ENCODE data around the gene PPP2R5C. TPM values are rescaled to one million over a fixed set of nuclear protein-coding genes. Genes with fewer than 3 reads are reported as not detected.

The PPP2R5C gene
- total RNA-seq, 1 donor from 2014 or later: 134 TPM

DNA sequence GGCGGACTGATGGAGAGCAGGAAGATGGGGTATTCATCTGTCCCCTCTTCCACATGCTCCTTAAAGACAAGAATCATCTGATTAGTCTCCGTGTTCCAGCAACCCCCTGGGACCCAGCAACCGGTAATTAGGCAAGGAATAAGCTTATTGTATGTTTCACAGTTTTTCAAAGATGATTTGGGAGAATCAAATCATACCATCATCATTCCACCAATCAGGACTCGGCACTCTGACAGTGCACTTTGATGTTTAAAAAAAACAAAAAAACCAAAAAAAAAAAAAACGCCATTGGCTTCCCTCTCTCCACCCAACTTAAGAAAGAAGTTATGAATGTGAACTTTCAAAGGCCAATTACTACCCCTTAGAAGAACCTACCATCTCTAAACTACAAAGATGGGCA lies 201.5 kb downstream of the PPP2R5C start:
- DNase-seq (ENCODE audit: low read depth, low spot score): no peak
- TF ChIP-seq, protein P1, sequence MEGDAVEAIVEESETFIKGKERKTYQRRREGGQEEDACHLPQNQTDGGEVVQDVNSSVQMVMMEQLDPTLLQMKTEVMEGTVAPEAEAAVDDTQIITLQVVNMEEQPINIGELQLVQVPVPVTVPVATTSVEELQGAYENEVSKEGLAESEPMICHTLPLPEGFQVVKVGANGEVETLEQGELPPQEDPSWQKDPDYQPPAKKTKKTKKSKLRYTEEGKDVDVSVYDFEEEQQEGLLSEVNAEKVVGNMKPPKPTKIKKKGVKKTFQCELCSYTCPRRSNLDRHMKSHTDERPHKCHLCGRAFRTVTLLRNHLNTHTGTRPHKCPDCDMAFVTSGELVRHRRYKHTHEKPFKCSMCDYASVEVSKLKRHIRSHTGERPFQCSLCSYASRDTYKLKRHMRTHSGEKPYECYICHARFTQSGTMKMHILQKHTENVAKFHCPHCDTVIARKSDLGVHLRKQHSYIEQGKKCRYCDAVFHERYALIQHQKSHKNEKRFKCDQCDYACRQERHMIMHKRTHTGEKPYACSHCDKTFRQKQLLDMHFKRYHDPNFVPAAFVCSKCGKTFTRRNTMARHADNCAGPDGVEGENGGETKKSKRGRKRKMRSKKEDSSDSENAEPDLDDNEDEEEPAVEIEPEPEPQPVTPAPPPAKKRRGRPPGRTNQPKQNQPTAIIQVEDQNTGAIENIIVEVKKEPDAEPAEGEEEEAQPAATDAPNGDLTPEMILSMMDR (conservative IDR thresholded peaks at IDR 0.05): no peak
- Mint-ChIP-seq H3K4me3 (peak overlapping the region; percentile 76), H3K9me3 (no peaks in the 10 kb centered on the region), H3K4me1 (peaks cover 39% of the 10 kb centered on the region), H3K27me3 (ENCODE audit: low read depth) (peaks cover 2% of the 10 kb centered on the region), H3K36me3 (ENCODE audit: low read depth) (peaks cover 5% of the 10 kb centered on the region), H3K27ac (ENCODE audit: unreplicated experiment) (no peak overlapping the region)

DNA sequence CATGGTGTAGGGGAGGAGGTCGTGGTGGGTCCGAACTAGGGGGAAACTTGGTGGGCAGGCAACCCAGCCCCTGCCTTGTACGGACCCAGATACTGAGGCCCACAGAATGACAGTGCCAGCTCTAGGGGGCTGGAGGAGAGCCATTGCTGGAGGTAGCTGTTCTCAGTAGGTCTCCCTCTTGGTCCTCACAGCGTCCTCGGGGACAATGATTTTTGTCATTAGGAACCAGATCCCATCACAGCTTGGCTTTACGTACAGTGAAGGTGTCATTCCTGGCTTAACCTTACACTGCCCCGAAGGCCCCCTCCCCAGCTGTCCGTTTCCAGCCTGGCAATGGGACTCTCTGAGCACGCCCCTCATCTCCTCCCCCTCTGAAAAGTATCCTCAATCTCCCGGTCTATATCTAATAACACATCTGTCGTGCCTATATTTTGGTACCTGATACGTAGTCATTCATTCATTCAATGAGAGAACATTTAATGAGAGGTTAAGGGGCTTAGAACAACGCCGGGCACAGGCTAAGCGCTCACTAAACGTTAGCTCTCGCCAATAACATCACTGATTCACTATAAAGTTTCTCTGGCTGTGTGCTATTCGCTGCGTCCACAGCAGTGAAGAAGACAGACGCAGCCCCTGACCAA lies 202.3 kb downstream of the PPP2R5C start:
- Mint-ChIP-seq H3K36me3 (ENCODE audit: low read depth) (peaks cover 6% of the 10 kb centered on the region), H3K27ac (ENCODE audit: unreplicated experiment) (no peak overlapping the region), H3K27me3 (ENCODE audit: low read depth) (peaks cover 2% of the 10 kb centered on the region), H3K9me3 (no peaks in the 10 kb centered on the region), H3K4me3 (peak overlapping the region; percentile 77), H3K4me1 (peaks cover 41% of the 10 kb centered on the region)
- TF ChIP-seq, protein P1 (conservative IDR thresholded peaks at IDR 0.05): no peak
- DNase-seq (ENCODE audit: low read depth, low spot score): no peak

DNA sequence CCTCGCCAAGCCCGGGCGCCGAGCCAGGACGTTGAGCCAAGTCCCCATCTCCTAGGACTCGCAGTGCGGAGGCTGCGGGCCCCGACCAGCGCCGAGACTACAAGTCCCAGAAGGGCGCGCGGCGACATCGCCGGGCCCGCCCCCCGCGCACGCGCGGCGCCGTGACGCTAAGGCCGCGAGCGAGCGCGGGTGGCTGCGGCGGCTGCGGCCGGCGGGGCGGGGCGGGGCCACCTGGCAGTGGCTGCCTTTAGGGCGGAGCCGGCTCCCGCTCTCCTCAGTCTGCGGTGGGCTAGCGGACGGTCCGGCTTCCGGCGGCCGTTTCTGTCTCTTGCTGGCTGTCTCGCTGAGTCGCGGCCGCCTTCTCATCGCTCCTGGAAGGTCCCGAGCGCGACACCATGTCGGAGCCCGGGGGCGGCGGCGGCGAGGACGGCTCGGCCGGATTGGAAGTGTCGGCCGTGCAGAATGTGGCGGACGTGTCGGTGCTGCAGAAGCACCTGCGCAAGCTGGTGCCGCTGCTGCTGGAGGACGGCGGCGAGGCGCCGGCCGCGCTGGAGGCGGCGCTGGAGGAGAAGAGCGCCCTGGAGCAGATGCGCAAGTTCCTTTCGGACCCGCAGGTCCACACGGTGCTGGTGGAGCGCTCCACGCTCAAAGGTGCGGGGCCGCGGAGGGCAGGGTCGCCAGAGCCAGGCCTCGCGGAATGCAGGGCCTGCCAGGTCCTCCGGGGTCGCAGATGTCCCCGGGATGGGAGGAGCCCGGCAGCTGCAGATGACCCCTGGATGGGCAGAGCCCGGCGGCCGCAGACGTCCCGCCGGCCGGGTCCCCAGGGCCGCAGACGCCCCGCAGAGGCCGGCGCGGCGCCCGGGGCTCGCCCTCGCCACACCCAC lies 203.0 kb downstream of the PPP2R5C start, which contains the start of gene DYNC1H1:
Gene DYNC1H1 (plus strand): TSS at position 277 of the 884 bp plus-strand sequence. CDS start 119 bp downstream, at position 396.
- no peaks in the 10 kb centered on the region for H3K9me3 Mint-ChIP-seq
- peak within 1 kb of the TSS; percentile 98 for H3K27ac Mint-ChIP-seq (ENCODE audit: unreplicated experiment)
- peak within 1 kb of the TSS; percentile 98 for H3K4me3 Mint-ChIP-seq
- peaks cover 2% of the 10 kb centered on the region for H3K27me3 Mint-ChIP-seq (ENCODE audit: low read depth)
- TF ChIP-seq, protein P1 (conservative IDR thresholded peaks at IDR 0.05): no peak
- peak; percentile 79 for DNase-seq (ENCODE audit: low read depth, low spot score)
- peaks cover 45% of the 10 kb centered on the region for H3K4me1 Mint-ChIP-seq
- H3K36me3 Mint-ChIP-seq (ENCODE audit: low read depth): peaks cover 6% of the 10 kb centered on the region

DNA sequence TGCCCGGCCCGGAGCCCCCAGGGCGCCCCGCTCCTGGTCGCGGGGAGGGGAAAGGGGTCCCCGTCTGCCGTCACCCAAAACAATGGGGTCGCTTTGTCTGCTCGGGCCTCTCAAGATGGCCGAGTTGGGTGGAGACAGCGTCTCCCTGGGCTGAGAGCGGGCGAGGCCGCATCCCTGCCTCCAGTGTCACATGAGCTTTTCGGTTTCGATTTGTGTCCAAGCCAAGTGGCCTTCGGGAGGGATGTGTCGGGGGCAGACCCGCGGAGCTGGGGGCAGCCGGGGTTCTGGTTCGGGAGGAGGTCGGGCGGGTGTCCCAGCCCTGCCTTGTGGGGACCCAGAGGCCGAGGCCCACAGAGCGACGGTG lies 203.7 kb downstream of the PPP2R5C start:
- peak; percentile 52 for DNase-seq (ENCODE audit: low read depth, low spot score)
- H3K4me3 Mint-ChIP-seq: peak overlapping the region; percentile 98
- H3K27me3 Mint-ChIP-seq (ENCODE audit: low read depth): peaks cover 1% of the 10 kb centered on the region
- no peaks in the 10 kb centered on the region for H3K9me3 Mint-ChIP-seq
- peaks cover 8% of the 10 kb centered on the region for H3K36me3 Mint-ChIP-seq (ENCODE audit: low read depth)
- peak overlapping the region; percentile 98 for H3K27ac Mint-ChIP-seq (ENCODE audit: unreplicated experiment)
- H3K4me1 Mint-ChIP-seq: peaks cover 46% of the 10 kb centered on the region
- TF ChIP-seq, protein P1 (conservative IDR thresholded peaks at IDR 0.05): no peak

DNA sequence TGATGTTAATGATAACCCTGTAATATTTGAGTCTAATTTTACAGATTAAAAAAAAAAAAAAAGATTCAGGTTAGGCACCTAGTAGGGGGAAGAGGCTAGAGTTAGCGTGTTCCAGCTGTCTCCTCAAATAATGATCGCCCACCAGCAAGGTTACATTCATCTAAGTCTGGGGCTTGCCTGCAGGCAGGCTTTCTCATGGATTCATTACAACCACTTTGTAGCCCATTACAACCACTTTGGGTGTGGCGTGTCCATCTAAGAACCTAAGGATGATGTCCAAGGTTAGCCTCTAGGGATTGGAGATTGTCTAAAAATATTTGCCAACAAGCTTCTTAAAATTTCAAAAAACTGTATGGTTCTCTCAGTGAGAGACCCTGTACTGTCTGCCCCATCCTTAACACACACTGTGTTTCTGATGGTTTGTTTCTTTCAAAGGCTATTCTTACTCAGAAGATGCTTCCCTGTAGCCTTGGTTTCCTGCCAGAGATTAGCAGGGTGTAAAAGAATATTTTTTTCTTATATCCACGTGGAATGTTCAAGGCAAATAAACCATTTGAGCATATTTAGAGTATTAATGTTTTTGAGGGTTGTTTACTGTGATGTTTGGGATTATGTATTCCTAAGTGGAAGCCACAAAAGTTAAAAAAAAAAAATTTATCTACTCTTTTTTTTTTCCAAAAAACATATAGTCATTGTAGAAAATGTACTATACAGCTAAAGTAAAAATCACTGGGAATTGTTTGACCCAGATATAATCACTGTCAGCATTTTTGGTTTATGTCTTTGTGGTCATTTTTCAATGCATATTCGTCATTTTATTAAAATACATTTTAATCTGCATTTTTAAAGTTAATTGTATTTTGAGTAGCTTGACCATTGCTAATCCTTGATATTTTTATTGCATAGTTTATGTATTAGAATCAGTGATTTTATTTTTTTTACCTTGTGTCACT lies 204.5 kb downstream of the PPP2R5C start:
- Mint-ChIP-seq H3K9me3 (no peaks in the 10 kb centered on the region), H3K27me3 (ENCODE audit: low read depth) (no peaks in the 10 kb centered on the region), H3K4me3 (peak overlapping the region; percentile 98), H3K36me3 (ENCODE audit: low read depth) (peaks cover 8% of the 10 kb centered on the region), H3K4me1 (peaks cover 43% of the 10 kb centered on the region), H3K27ac (ENCODE audit: unreplicated experiment) (peak overlapping the region; percentile 79)
- DNase-seq (ENCODE audit: low read depth, low spot score): no peak
- TF ChIP-seq, protein P1 (conservative IDR thresholded peaks at IDR 0.05): no peak

Data from neural crest cell (in vitro differentiated cells).